Islet precursor cell (in vitro differentiated cells): Measurements from ENCODE around the gene SFXN4.
A peak's percentile ranks its signal among the peaks of the same experiment; 100 is the strongest.
"Not testable (repeated sequence)": the region's sequence is repeated elsewhere in the genome, so short reads cannot be mapped to it uniquely, and the experiment has no call there.

Source experiments
- DNase-seq: peaks from one replicate; pipeline ENCODE4 v3.0.0-alpha.2; 2018

Gene SFXN4

GRCh38 chr10:119105155-119105554, 60.4 kb downstream of the SFXN4 start:
- DNase-seq: no peak

DNA sequence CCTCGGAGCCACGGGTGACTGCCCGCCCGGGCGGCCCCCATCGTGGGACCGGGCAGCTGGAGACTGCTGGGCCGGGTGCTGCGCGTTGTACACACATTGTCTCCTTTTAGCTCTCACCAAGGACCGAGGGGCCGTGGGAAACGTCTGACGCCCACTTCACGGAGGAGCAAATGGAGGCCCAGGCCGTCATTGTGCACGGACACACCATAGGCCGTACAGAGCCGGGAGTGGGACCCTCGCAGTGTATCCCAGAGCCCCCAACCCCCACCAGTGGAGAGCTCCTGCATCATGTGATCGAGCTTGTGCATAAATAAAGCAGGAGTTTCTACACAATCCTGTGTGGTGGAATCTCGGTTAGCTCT, 60.9 kb downstream of the SFXN4 start:
- DNase-seq: peak; percentile 63

DNA sequence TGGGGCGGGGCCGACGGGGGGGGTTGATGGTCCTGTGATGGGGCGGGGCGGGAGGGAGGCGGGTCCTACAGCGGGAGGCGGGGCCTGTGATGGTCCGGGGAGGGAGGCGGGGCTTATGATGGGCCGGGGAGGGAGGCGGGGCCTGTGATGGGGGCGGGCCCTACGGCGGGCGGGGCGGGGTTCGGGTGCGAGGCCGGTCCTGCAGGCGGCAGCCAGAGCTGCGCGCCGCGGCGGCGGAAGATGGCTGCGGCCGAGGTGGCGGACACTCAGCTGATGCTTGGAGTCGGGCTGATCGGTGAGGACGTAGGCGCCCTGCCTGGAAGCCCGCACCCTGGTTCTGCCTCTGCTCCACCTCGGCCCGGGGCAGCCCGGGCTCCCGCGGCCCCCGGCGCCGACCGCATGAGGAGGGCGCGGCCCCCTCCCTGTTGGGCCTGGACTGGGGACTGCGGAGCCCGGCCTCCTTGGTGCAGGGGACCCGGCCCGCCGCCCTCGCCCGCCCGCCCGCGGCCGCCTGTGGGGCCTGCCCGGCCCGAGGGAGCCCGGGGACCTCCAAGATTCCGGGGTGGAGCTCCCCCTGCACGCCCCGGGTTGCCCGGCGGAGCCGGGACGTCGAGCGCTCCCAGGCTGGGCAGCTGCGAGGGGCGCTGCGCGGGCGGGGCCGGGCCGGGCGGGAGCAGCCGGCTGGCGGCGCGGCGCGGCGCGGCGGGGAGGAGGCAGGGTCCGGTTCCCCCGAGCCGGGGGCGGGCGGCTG, 61.4 kb downstream of the SFXN4 start, which contains the start of gene DENND10:
TSS of gene DENND10 (plus strand) at position 211 of the 751 bp plus-strand sequence. CDS start at position 241, 30 bp downstream.
- peak; percentile 94 for DNase-seq

- DNase-seq: no peak
Measured at GRCh38 chr10:119103241-119103902, 62.1 kb downstream of the SFXN4 start.

DNA sequence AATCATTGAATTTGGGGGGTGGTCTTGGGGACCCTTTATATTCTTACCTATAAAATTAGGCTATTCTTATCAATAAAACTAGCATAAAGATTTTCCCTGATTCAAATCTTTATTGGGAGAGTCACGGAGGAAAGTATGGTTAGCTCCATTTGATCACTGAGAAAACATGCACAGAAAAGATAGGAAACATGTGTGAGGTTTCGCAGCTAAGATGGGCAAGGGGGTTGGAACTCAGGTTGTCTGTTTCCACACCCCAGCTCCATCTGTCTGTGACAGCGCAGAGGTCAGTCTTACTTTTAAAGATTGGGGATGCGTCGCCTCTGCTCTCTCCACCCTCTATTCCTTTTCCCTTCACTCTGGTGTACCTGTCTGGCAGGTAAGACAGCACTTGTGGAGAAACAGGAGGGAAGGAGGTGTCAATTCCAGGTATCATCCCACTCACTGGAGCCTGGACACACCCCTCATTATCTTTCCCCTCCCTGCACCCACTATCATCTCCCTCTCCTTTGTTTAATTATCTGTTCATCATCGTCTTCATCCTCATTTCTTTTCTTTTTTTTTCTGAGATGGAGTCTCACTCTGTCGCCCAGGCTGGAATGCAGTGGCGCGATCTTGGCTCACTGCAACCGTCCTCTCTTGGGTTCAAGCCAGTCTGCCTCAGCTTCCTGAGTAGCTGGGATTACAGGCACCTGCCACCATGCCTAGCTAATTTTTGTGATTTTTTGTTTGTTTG, 64.0 kb downstream of the SFXN4 start:
- DNase-seq: no peak

DNA sequence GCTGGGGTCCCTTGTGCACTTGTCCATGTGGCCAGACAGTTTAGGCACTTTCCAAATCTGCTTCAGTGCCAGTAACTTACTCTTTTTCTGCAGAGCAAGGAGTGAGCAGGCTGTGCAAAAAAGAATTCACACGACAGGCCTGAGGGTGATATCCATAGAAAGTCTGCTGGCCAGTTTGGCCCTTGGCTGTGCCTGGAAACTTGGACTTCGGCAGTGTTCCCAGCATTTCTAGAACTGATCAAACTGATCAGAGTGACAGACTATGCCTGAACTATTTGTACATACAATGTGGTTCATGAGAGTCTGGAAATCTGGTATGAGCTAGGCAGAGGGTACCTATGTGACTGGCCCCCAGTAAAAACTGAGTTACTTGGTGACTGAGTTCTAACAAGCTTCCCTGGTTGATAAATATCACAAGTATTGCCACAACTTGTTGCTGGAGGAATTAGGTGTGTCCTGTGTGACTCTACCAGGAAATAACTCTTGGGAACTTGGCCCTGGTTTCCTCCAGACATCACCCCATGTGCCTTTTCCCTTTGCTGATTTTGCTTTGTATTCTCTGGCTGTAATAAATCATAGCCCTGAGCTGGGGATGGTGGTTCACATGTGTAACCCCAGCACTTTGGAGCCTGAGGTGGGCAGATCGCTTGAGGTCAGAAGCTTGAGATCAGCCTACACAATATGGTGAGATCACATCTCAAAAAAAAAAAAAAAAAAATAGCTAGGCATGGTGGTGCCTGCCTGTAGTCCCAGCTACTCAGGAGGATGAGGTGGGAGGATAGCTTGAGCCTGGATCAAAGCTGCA, 64.9 kb downstream of the SFXN4 start:
- no peak for DNase-seq

DNA sequence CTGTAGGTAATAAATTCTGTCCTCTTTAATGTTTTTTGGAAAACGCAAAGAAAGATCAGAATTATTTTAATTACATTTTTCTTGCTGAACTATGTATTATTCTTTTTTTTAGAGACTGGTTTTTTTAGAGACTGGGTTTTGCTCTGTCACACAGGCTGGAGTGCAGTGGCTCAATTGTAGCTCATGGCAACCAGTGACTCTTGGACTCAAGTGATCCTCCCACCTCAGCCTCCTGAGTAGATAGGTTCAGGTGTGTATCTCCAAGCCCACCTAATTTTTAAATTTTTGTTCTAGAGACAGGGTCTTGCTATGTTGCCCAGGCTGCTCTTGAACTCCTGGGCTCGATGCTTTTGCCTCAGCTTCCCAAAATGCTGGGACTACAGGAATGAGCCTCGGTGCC, 66.9 kb downstream of the SFXN4 start:
- DNase-seq: no peak

DNA sequence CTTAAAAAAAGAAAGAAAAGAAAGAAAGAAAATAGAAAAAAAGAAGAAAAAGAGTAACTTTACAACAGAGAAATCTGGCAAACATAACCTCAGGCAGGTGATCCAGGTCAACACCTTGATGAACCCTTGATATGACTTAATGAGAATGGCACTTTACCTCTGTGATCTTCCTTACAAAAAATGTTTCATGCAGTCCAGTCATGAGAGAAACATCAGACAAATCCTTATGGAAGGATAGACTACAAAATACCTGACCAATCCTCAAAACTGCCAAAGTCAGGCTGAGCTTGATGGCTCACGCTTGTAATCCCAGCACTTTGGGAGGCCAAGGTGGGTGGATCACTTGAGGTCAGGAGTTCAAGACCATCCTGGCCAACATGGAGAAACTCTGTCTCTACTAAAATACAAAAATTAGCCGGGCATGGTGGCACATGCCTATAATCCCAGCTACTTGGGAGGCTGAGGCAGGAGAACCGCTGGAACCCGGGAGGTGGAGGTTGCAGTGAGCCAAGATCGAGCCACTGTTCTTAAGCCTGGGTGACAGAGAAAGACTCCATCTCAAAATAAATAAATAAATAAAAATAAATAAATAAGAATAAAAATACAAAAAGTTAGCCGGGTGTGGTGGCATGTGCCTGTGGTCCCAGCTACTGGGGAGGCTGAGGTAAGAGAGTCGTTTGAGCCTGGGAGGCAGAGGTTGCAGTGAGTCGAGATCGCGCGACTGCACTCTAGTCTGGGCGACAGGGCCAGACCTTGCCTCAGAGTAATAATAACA, 68.7 kb downstream of the SFXN4 start:
- not testable (repeated sequence) for DNase-seq

GRCh38 chr10:119095640-119096039, 69.9 kb downstream of the SFXN4 start:
- DNase-seq: no peak

DNA sequence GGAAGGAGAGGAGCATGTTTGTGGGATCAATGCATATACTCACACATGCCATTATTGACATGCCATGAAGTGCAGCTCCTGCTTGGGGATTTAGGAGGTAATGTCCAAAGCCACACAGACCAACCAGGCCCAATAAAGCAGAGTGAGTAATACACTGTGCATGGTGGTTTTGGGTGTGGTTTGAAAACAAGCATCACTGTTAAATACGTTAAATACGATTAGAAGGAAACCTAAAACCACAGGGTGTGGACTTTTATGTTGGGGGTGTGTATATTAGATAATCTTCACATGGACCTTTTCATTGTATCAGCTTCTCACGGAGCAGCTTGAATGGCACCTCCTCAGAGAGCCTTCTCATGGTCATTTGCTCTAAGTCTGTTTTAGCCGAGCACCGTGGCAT, 74.5 kb downstream of the SFXN4 start:
- DNase-seq: no peak
